ENCODE data around the gene FBXL12. TPM values are rescaled to one million over a fixed set of nuclear protein-coding genes. Genes with fewer than 3 reads are reported as not detected.

Gene FBXL12
- total RNA-seq, 1 experiment from 2014 or later, result 21.9 TPM

DNA sequence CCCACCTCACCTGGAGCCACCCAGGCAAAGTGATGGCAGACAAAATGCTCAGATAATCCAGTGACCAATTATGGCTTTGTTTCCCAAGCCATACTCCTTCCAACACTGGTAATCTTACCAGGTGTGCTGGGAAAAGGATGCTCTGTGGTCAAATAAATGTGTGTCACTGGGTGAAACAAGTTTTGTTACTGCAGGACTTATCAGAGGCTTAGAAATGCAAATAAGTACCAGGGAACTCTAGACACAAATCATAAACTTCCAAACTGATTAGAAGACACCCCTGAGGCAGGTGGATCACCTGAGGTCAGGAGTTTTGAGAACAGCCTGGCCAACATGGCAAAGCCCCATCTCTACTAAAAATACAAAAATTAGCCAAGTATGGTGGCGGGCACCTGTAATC lies 42.6 kb upstream of the FBXL12 start:
- Histone ChIP-seq H3K9ac (ENCODE audit: low read length) (no peak overlapping the region), H3K4me1 (ENCODE audit: control insufficient read depth in 1 of 2, insufficient read depth in 2 of 2, low read length in 2 of 2) (peaks cover 0 to 5% of the 10 kb centered on the region in 2 experiments; a peak in 2 of 4 replicates), H3K4me2 (ENCODE audit: low read length) (no peak overlapping the region), H3K9me2 (ENCODE audit: insufficient read depth) (no peaks in the 10 kb centered on the region), H2AFZ (ENCODE audit: low read depth, low read length, poor library complexity, severe bottlenecking) (no peak overlapping the region), H3K27me3 (ENCODE audit: insufficient read depth, low read length) (no peaks in the 10 kb centered on the region), H3K79me2 (ENCODE audit: insufficient read depth, low read length) (no peaks in the 10 kb centered on the region), H3K36me3 (ENCODE audit: control insufficient read depth in 1 of 2, insufficient read depth in 2 of 2, low read length in 2 of 2) (peaks cover 0 to 2% of the 10 kb centered on the region in 2 experiments; a peak in 1 of 4 replicates), H3K27ac (ENCODE audit: low read depth, low read length) (no peak overlapping the region), H4K20me1 (ENCODE audit: insufficient read depth) (no peaks in the 10 kb centered on the region), H3K4me3 (replicated peaks in 1 of 2; ENCODE audit: low read depth in 1 of 2, low read length in 2 of 2) (no peak overlapping the region), H3K9me3 (ENCODE audit: control insufficient read depth in 1 of 2, insufficient read depth in 1 of 2, low read depth in 1 of 2, low read length in 2 of 2) (no peaks in the 10 kb centered on the region)
- intact Hi-C loops (cut with micrococcal nuclease), result no loop called here
- RAD21 ChIA-PET (ENCODE audit: low non-redundant PET in 1 of 2, low total read pairs in 2 of 2, uncharacterized antibody in 2 of 2, unreplicated experiment in 2 of 2), result no interaction called here
- POLR2A ChIA-PET, result no interaction called here
- ATAC-seq (no peak), DNase-seq (ENCODE audit: low read depth, low spot score) (no peak)
- CTCF ChIA-PET, result no interaction called here
- TF ChIP-seq MAX (IDR thresholded peaks at IDR 0.05) (no peak), RAD21 (IDR thresholded peaks at IDR 0.05; ENCODE audit: low read depth) (no peak), EZH2 (IDR thresholded peaks at IDR 0.05) (no peak), TCF7L2 (IDR thresholded peaks at IDR 0.05; ENCODE audit: borderline replicate concordance, extremely low read depth, insufficient read depth, insufficient read length) (no peak), ZBTB33 (IDR thresholded peaks at IDR 0.05; ENCODE audit: extremely low read depth, insufficient replicate concordance, low read length) (no peak), CTCF (IDR thresholded peaks at IDR 0.05 in 2 of 3, conservative IDR thresholded peaks at IDR 0.05 in 1 of 3; ENCODE audit: borderline replicate concordance in 1 of 3, insufficient read depth in 1 of 3, low read depth in 2 of 3, low read length in 2 of 3) (no peak), EGR1 (IDR thresholded peaks at IDR 0.05; ENCODE audit: low read depth) (no peak), SRF (IDR thresholded peaks at IDR 0.05; ENCODE audit: low read depth) (no peak), ATF3 (IDR thresholded peaks at IDR 0.05) (no peak), ZFX (IDR thresholded peaks at IDR 0.05) (no peak), YY1 (IDR thresholded peaks at IDR 0.05; ENCODE audit: extremely low read depth, insufficient replicate concordance, low read depth, low read length) (no peak), CBX3 (IDR thresholded peaks at IDR 0.05; ENCODE audit: low read depth) (no peak), SP1 (IDR thresholded peaks at IDR 0.05; ENCODE audit: low read depth) (no peak), POLR2AphosphoS5 (IDR thresholded peaks at IDR 0.05; ENCODE audit: low read depth, low read length) (no peak), EZH2phosphoT487 (IDR thresholded peaks at IDR 0.05; ENCODE audit: borderline replicate concordance) (no peak), JUND (IDR thresholded peaks at IDR 0.05) (no peak), ZNF274 (IDR thresholded peaks at IDR 0.05; ENCODE audit: low read depth, low read length) (no peak)
- BruUV-seq (replicated peaks), result no TSS peak

All from HCT116 (cell line).